C4-2B (cell line): ENCODE measurements around the gene SGCG.

Experiments used
- ZFX ChIP-seq: fragments of 450-650 bp; IDR thresholded peaks from 2 replicates; pipeline ENCODE4 v1.6.1; 2017
- TF ChIP-seq, protein P1 (sequence below): fragments of 450-650 bp; conservative IDR thresholded peaks from 2 replicates; pipeline ENCODE4 v1.5.1; 2017; ENCODE audit warnings: mild to moderate bottlenecking

DNA sequence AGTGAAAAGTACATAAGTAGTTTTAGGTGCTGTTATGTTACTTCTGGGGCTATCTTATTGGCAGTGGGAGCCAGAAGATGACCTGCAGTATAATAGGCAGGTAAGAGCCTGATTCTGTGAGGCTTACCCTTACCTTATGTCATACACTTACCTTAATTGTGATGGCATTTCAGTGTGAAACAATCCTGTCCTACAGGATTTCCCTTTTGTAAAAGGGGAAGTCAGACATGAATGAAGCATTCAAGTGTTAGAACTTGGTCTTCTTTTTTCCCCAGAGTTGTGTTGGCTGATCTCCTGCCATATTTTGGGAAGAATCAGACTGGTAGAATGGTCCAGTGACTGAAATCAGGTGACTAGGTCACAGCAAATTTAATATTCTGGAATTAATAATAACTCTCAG lies 55.2 kb downstream of the SGCG start:
- TF ChIP-seq, protein P1, sequence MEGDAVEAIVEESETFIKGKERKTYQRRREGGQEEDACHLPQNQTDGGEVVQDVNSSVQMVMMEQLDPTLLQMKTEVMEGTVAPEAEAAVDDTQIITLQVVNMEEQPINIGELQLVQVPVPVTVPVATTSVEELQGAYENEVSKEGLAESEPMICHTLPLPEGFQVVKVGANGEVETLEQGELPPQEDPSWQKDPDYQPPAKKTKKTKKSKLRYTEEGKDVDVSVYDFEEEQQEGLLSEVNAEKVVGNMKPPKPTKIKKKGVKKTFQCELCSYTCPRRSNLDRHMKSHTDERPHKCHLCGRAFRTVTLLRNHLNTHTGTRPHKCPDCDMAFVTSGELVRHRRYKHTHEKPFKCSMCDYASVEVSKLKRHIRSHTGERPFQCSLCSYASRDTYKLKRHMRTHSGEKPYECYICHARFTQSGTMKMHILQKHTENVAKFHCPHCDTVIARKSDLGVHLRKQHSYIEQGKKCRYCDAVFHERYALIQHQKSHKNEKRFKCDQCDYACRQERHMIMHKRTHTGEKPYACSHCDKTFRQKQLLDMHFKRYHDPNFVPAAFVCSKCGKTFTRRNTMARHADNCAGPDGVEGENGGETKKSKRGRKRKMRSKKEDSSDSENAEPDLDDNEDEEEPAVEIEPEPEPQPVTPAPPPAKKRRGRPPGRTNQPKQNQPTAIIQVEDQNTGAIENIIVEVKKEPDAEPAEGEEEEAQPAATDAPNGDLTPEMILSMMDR = no peak
- TF ChIP-seq ZFX = no peak
